Neutrophil (primary cell): ENCODE results near the gene OSBPL1A.
A peak's percentile ranks its signal among the peaks of the same experiment; 100 is the strongest.
"Not testable (repeated sequence)": the region's sequence is repeated elsewhere in the genome, so short reads cannot be mapped to it uniquely, and the experiment has no call there.

Experiments used
- H3K27ac ChIP-seq: fragments of 200-600 bp; sonication (generic); 2 replicates; pipeline ENCODE4 v1.5.1; 2016; ENCODE audit warnings: mild to moderate bottlenecking, moderate library complexity
- H3K27me3 ChIP-seq: fragments of 200-600 bp; sonication (generic); 2 replicates; pipeline ENCODE4 v1.6.0; 2016; ENCODE audit warnings: mild to moderate bottlenecking
- H3K36me3 ChIP-seq: fragments of 200-600 bp; sonication (generic); 2 replicates; pipeline ENCODE4 v1.5.1; 2017
- H3K4me1 ChIP-seq, 2 experiments: fragments of 200-600 bp in 1 of 2; sonication (generic) in 1 of 2; 1 replicate in 1 of 2; 2 replicates in 1 of 2; pipeline versions ENCODE4 v1.5.1 to v1.6.1; 2013 to 2016; ENCODE audit warnings: low read depth in 1 of 2, low read length in 1 of 2, mild to moderate bottlenecking in 1 of 2, moderate library complexity in 1 of 2; ENCODE audit not compliant: control insufficient read depth in 1 of 2, insufficient read depth in 1 of 2
- H3K4me3 ChIP-seq, 2 experiments: fragments of 200-600 bp in 1 of 2; sonication (generic) in 1 of 2; 1 replicate in 1 of 2; 2 replicates in 1 of 2; pipeline ENCODE4 v1.5.1; 2013 to 2016; ENCODE audit warnings: low read depth in 1 of 2, low read length in 1 of 2, mild to moderate bottlenecking in 1 of 2, moderate library complexity in 1 of 2
- H3K9me3 ChIP-seq: fragments of 200-600 bp; sonication (generic); 2 replicates; pipeline ENCODE4 v1.5.1; 2016
- TF ChIP-seq, protein P1 (sequence below): fragments of 200-600 bp; sonication (generic); IDR thresholded peaks from 2 replicates; pipeline ENCODE4 v1.5.1; 2016; ENCODE audit warnings: antibody characterized with exemption

OSBPL1A gene

DNA sequence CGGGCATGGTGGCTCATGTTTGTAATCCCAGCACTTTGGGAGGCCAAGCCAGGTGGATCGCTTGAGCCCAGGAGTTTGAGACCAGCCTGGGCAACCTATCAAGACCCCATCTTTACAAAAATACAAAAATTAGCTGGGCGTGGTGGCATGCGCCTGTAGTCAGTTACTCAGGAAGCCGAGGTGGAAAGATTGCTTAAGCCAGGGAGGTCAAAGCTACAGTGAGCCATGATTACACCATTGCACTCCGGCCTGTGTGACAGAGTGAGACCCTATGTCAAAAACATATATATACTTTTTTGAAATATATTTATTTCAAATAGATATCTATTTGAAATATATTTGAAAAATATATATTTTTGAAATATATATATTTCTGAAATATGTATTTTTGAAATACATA, 10.9 kb downstream of the OSBPL1A start:
- Histone ChIP-seq H3K27me3 (no peaks in the 10 kb centered on the region), H3K4me1 (peaks cover 29 to 30% of the 10 kb centered on the region in 2 experiments), H3K4me3 (no peak overlapping the region), H3K36me3 (no peaks in the 10 kb centered on the region), H3K9me3 (no peaks in the 10 kb centered on the region), H3K27ac (peak overlapping the region; percentile 28)
- TF ChIP-seq, protein P1, sequence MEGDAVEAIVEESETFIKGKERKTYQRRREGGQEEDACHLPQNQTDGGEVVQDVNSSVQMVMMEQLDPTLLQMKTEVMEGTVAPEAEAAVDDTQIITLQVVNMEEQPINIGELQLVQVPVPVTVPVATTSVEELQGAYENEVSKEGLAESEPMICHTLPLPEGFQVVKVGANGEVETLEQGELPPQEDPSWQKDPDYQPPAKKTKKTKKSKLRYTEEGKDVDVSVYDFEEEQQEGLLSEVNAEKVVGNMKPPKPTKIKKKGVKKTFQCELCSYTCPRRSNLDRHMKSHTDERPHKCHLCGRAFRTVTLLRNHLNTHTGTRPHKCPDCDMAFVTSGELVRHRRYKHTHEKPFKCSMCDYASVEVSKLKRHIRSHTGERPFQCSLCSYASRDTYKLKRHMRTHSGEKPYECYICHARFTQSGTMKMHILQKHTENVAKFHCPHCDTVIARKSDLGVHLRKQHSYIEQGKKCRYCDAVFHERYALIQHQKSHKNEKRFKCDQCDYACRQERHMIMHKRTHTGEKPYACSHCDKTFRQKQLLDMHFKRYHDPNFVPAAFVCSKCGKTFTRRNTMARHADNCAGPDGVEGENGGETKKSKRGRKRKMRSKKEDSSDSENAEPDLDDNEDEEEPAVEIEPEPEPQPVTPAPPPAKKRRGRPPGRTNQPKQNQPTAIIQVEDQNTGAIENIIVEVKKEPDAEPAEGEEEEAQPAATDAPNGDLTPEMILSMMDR, result no peak

DNA sequence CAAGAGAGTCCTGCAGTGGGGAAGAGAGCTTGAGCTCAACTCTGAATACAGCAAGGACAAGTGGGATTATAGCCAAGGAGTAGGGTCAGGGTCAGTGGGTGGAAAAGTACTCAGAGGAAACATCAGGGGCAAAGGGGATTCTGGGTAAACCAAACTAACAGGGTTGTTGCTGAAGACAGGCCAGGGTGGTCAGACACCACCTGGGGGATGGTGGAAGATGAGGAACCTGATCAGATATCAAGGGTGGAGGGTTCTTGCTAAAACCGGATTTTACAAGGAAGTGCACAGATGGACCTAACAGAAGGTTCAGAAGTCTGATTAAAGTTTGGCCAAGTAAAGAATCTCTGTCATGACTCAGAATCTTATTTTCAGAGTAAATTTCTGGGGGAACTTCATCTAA, 16.5 kb downstream of the OSBPL1A start:
- TF ChIP-seq, protein P1, result no peak
- peaks cover 9% of the 10 kb centered on the region for H3K36me3 ChIP-seq
- H3K4me1 ChIP-seq, result peaks cover 13 to 16% of the 10 kb centered on the region in 2 experiments
- H3K4me3 ChIP-seq, result no peak overlapping the region
- H3K27ac ChIP-seq, result no peak overlapping the region
- H3K27me3 ChIP-seq, result no peaks in the 10 kb centered on the region
- H3K9me3 ChIP-seq, result no peaks in the 10 kb centered on the region

GRCh38 chr18:24380163-24380747, 17.4 kb downstream of the OSBPL1A start:
- TF ChIP-seq, protein P1, result no peak
- H3K27me3 ChIP-seq, result no peaks in the 10 kb centered on the region

DNA sequence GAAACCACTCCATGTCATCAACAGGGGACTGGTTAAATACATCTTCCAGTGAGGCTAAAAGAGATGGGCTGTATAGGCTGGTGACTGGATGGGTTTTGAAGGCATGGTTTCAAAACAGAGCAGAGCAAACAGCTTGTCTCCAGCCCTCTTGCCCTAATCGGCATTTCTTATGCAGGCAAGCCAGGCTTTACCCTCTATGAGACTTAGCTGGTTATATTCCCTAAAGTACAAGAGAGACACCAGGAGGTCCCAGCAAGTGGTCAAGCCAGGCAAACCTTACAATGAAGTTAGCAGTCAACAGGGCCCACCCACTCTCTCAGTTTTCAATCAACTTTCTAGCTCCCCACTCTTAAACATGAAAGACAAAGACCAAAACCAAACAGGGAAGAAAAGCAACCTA, 19.0 kb downstream of the OSBPL1A start:
- H3K27me3 ChIP-seq, result no peaks in the 10 kb centered on the region
- no peak overlapping the region for H3K4me3 ChIP-seq
- TF ChIP-seq, protein P1, result no peak
- peaks cover 15% of the 10 kb centered on the region for H3K36me3 ChIP-seq
- H3K9me3 ChIP-seq, result no peaks in the 10 kb centered on the region
- H3K27ac ChIP-seq, result no peak overlapping the region
- H3K4me1 ChIP-seq, result peaks cover 7 to 9% of the 10 kb centered on the region in 2 experiments

More at GRCh38 chr18:24380163-24380747, 17.4 kb downstream of the OSBPL1A start:
- no peak overlapping the region for H3K4me3 ChIP-seq
- peaks cover 7 to 9% of the 10 kb centered on the region in 2 experiments for H3K4me1 ChIP-seq
- no peak overlapping the region for H3K27ac ChIP-seq
- H3K36me3 ChIP-seq, result peaks cover 15% of the 10 kb centered on the region
- H3K9me3 ChIP-seq, result no peaks in the 10 kb centered on the region

DNA sequence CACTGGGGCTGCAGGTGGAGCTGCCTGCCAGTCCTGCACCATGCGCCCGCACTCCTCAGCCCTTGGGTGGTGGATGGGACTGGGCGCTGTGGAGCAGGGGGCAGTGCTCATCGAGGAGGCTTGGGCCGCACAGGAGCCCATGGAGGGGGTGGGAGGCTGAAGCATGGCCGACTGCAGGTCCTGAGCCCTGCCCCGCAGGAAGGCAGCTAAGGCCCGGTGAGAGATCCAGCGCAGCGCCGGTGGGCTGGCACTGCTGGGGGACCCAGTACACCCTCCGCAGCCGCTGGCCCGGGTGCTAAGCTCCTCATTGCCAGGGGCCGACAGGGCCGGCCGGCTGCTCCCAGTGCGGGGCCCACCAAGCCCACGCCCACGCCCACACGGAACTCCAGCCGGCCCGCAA, 21.1 kb downstream of the OSBPL1A start:
- not testable (repeated sequence) for H3K4me1 ChIP-seq, H3K4me3 ChIP-seq, H3K9me3 ChIP-seq, H3K27ac ChIP-seq, H3K27me3 ChIP-seq
- H3K36me3 ChIP-seq, result peaks cover 15% of the 10 kb centered on the region

DNA sequence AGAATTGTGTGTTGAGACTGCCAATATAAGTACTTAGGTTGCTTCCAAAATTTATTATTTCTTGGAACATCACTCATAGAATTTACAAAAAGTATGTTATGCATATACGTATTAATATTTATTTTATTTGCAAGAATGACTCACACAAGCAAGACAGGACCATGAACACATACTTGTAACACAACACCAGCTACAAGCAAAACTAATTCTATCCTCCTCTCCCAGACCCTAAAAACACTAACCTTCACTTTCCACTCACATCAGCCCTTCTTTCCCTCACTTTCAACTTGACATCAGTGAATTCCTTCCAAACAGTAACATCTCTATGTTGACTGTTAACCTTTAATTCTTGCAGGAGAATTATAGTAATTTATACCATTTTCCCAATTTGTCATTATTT, 24.3 kb downstream of the OSBPL1A start:
- Histone ChIP-seq H3K36me3 (peaks cover 15% of the 10 kb centered on the region), H3K27ac (no peak overlapping the region), H3K4me3 (no peak overlapping the region), H3K27me3 (no peaks in the 10 kb centered on the region), H3K9me3 (no peaks in the 10 kb centered on the region), H3K4me1 (no peaks in the 10 kb centered on the region)
- TF ChIP-seq, protein P1, result no peak
